GM21381 (cell line): ENCODE measurements around the gene SOX10.
"Not testable (repeated sequence)": the region's sequence is repeated elsewhere in the genome, so short reads cannot be mapped to it uniquely, and the experiment has no call there.

Experiments
- ATAC-seq: cut with Tn5 transposase; IDR thresholded peaks from one replicate; pipeline ENCODE4 v1.9.1; 2021; ENCODE audit warnings: mild to moderate bottlenecking, moderate library complexity; ENCODE audit not compliant: unreplicated experiment

The SOX10 gene

DNA sequence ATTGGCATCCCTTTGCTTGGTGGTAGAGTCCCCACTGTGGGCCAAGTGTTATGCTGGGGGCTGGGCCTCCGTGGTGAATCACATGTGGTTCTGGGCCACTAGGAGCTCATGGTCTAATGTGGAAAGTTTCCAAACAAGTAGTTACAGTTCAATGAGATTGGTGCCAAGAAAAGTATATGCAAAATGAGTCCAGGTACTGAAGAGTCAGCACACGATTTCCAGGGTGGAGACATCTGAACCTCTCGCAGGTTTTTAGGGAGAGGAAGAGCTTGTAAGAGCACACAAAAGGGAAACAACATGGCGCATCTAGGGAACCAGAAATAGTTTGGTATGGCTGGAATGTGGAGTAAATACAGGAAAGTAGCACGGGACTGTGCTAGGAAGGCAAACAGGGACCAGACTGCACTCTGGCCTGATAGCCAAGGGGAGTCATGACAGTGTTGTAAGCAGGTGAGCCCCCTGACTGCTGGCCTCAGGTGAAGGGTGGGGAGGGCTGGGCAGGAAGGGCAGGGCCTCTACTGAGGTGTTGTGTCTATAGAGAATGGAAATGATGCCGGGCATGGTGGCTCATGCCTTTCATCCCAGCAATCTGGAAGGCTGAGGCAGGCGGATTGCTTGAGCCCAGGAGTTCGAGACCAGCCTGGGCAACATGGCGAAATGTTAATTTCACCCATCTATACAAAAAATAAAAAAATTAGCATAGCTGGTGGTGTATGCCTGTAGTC is 18.3 kb downstream of the SOX10 start:
- no peak for ATAC-seq

DNA sequence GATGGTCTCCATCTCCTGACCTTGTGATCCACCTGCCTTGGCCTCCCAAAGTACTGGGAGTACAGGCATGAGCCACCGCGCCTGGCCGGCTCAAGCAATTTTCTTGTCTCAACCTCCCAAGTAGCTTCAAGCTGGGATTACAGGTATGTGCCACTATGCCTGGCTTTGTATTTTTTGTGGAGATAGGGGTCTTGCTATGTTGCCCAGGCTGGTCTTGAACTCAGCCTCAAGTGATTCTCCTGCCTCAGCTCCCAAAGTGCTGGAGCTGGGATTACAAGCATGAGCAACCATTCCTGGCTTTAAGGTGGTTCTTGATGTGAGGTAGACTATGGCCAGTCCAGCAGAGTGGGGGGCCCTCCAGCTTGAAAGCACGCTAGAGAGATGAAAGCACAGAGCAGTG is 23.3 kb downstream of the SOX10 start:
- ATAC-seq, result no peak

DNA sequence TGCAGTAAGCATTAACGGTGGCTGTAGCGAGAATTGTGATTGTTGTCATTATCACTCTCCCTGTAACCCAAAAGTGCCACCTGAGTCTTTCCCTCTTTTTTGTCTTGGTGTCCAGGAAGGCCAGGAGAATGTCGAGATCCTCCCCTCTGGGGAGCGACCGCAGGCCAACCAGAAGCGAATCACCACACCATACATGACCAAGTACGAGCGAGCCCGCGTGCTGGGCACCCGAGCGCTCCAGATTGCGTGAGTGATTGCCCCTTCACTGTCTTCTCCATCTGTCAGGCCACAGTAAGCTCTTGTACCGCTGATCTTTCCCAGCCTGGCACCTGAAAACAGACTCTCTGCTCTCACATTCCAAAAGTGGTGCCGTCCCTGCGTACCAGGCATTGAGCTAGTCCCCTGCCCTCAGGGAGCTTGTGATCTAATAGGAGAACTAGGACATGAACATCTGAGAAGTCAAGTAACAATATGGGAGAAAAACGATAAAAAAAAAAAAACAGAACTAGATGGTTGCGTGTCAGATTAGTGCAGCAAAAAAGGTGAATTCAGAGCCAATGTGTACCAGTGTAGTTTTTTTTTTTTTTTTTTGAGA is 25.0 kb downstream of the SOX10 start:
- ATAC-seq, result no peak

DNA sequence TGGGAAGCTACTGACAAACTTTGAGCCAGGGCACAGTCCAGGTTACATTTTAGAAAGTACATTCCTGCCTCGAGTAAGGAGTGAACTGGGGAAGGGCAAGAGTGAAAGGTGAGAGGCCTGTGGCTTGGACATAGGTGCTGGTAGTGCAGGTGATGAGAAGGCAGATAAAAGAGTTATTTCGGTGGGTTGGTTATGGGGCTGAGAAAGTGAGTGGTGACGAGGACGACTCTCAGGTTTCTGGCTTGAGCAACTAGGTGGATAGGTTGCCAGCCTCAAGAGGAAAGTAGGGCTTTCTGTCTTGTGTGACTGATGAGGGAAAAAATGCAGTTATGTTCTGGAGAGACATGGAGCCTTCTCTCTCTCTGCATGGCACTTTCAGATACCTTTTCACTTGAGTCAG is 27.1 kb downstream of the SOX10 start:
- ATAC-seq, result no peak

DNA sequence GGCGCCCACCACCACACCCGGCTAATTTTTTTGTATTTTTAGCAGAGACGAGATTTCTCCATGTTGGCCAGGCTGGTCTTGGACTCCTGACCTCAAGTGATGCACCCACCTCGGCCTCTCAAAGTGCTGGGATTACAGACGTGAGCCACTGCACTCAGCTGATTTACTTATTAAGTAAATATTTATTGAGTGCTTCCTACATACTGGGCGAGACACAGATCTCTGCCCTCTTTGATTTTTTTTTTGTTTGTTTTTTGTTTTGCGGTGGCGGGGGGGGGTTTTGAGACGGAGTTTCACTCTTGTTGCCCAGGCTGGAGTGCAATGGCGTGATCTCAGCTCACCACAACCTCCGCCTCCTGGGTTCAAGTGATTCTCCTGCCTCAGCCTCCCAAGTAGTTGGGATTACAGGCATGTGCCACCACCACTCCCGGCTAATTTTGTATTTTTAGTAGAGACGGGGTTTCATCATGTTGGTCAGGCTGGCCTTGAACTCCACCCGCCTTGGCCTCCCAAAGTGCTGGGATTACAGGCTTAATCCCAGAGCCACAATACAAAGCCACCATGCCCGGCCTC is 28.4 kb downstream of the SOX10 start:
- ATAC-seq, result not testable (repeated sequence)

DNA sequence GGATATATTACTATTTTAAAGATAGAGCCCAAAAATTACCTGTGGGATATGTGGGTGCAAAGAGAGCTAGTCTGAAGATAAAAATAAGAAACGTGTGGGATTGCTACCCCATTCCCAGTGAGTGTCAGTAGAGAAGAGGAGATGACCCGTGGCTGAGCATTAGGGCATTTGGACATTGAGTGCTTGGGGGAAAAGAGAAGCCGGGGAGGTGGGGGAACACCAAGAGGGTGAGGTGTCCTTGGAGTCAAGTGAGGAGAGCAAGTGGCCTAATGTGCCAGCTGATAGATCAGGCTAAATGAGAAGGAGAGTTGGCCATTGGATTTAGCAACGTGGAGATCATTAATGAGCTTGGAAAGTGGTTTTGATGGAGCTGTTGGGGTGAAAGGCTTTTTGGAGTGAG is 29.7 kb downstream of the SOX10 start:
- ATAC-seq, result no peak

DNA sequence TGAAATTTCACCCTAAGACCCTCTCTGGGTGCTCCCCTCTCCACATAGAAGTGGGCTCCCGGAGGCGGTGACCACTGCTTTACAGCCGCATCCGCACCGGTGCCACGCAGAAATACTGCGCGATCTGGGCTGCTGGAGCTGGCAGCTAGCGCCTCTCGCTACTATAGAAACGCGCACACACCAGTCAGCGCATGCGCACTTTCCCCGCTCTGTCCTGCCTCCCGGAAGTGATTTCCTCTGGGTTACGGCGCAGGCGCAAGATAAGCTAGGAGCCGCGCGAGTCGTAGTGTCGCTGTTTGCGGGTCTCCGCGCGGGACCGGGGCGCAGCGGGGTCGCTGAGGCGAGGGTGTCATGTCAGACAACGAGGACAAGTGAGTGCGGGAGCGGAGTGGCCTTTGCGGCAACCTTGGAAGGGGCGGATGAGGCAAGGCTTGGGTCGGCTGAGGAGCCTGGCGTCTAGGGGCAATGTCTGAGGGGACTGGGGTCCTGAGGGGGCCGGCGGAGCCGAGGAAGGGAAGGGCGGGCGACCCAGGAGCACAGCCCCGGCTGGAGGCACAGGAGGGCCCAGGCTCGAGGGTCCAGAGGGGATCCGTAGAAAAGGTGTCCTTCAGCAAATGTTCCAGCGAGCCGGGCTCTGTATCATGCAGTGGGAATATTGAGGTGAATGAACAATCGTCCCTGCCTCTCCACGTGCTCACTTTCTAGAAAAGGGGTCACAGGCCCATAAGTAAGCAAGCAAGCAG is 30.7 kb downstream of the SOX10 start, which contains the start of the genes C22orf23 and POLR2F:
Gene C22orf23, minus strand, starts transcription at position 165 of the 743 bp plus-strand sequence. CDS start 452 bp downstream, outside the sequence.
Gene POLR2F, plus strand, starts transcription at position 263 of the 743 bp plus-strand sequence. Its CDS starts 89 bp downstream, at position 352.
- ATAC-seq, result peak; percentile 83

DNA sequence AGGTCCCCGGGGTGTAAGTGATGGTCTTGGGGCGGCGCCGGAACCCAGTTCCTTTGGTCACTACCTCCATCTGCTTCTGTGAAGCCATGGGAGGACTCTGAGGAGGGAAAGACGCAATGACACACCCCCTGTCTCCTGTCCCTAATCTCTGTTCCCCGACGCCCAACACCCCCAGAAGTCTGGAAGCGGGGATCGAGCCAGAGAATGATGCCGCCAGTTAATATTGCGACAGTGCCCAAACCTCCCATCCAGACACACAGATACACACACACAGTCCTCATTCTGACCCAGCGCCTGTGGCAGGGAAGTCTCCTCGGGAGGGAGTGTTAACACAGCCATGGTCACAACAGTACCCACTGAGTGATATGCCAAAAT is 31.3 kb downstream of the SOX10 start:
- peak; percentile 9 for ATAC-seq

DNA sequence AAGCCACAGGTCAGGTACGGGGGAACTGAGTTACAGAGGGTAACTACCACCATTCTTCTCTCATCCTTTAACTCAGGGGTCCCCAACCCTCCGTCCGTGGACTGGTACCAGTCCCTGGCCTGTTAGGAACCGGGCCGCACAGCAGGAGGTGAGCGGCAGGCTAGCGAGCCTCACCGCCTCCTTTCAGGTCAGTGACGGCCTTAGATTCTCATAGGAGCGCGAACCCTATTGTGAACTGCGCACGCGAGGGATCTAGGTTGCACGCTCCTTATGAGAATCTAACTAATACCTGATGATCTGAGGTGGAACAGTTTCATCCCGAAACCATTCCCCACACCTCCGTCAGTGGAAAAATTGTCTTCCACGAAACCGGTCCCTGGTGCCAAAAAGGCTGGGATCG is 31.7 kb downstream of the SOX10 start:
- not testable (repeated sequence) for ATAC-seq

DNA sequence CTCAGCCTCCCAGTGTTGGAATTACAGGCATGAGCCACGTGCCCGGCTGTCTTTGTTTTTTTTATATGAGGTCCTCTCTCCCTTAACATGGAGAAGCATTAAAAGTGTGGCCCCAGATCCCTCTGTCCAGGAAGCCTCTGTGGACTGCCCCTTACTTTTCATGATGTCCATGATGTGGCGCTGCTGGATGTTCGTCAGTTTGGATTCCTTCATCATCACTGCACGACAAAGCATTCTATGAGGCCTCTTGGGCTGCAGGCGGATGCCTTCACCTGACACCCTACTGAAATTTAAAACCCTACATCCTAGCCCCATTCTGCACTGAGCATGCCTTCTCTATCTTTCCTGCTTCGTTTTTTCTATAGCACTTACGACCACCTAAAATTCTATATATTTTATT is 33.0 kb downstream of the SOX10 start:
- ATAC-seq, result no peak

DNA sequence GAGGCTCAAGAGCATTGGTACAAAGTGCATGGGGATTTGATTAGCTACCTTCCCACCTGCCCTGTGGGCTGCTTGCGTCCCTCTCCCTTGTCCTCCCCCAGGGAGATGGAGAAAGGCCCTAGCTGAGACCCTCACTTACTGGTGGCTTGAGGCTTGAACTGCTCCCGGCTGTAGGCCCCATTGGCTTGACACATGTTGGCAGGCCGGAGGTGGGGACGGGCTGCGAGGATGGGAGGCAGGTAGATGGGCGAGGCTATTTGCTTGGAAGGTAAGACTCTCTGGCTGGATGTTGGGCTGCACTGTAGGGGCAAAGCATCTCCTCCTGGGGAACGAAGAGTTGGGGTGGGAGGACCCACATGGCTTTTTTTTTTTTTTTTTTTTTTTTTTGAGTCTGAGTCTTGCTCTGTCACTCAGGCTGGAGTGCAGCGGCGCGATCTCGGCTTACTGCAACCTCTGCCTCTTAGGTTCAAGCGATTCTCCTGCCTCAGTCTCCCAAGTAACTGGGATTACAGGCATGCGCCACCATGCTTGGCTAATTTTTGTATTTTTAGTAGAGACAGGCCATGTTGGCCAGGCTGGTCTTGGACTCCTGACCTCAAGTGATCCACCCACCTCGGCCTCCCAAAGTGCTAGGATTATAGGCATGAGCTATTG is 37.1 kb downstream of the SOX10 start:
- ATAC-seq, result not testable (repeated sequence)

DNA sequence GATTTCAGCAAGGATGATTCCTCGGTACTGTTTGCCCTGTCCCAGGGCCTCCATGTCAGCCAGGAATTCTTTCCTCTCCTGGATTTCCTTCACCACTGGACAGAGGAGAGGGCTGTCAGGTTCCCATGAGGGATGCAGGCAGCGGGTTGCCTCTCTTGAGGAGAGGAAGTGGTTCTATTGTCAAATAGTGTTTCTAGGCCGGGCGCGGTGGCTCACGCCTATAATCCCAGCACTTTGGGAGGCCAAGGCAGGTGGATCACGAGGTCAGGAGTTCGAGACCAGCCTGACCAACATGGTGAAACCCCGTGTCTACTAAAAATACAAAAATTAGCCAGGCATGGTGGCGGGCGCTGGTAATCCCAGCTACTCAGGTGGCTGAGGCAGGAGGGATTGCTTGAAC is 39.9 kb downstream of the SOX10 start:
- ATAC-seq, result not testable (repeated sequence)

DNA sequence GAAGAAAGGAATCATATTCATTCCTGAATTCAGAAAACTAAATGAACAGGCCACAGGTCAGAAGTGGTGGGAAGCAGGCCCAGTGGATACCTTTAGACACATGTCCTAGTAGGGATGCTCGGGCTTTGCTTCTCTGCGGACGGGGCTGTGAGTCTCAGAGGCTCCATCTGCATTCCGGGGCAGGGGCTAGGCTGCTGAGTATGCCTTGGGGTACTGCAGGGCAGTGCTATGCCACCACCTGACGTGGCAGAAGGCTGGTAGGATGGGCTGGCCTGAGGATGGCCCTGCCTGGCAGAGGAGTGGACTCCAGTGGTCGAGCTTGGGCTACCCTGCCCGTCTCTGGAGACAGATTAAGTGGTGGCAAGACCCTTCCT is 40.5 kb downstream of the SOX10 start:
- no peak for ATAC-seq

DNA sequence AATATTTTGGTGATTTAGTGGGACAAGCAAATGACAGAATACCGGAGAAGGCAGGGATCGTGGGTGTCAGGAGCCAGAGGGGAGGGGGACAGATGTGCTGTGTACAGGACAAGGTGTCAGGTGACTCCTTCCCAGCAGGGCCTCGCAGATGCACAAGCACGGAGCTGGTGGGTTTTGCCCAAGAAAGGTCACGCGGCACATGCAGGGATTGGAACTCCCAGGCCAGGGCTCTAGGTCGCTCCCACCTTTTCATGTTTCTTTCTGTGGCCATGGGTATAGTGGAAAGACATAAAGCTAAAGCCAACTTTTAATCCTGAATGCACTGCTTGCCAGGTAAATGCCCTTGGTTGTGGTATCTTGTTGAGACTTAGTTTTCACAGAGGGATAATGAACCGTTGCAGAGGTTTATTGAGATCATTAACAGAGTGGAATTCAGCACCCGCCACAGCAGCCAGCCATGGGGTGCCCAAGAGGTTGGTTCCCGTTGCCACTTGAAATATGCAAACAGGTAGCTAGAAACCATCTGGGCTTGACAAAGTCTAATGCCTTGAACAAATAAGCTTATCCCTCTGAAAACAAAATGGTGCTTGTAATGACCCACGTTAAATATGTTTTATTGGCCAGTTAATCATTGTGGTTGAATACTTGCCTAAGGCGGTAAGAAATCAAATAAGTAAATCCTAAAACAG is 41.1 kb downstream of the SOX10 start:
- no peak for ATAC-seq

DNA sequence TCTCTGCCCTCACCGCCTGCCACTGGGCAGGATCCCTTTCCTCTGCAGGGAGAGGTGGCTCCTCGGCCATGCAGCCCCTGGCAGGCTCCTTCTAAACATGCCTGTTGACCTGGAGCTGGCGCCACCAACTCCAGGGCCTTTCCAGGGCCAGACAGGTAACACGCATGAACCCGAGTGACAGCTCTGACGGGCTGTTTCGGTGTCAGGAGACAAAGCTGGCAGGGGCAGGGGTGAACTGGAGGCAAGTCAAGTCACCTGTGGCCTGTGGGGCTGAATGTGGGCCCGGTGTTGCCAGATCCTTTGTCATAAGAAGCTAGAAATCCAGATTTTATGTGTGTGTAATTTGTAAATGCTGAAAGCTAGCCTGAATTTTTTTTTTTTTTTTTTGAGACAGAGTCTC is 42.2 kb downstream of the SOX10 start:
- ATAC-seq, result no peak

DNA sequence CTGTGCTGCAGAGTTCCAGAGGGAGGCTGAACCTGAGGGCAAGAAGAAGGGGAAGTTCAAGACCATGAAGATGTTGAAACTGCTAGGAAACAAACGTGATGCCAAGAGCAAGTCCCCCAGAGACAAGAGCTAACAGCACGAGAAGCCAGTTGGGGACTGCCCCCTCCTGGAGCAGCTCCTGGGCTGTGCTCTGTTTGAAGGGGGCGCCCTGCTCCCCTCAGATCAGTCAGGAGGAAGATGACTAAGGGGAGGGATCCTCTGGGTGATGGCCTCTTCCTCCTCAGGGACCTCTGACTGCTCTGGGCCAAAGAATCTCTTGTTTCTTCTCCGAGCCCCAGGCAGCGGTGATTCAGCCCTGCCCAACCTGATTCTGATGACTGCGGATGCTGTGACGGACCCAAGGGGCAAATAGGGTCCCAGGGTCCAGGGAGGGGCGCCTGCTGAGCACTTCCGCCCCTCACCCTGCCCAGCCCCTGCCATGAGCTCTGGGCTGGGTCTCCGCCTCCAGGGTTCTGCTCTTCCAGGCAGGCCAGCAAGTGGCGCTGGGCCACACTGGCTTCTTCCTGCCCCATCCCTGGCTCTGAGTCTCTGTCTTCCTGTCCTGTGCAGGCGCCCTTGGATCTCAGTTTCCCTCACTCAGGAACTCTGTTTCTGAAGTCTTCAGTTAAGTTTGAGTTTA is 43.5 kb downstream of the SOX10 start:
- ATAC-seq, result no peak

DNA sequence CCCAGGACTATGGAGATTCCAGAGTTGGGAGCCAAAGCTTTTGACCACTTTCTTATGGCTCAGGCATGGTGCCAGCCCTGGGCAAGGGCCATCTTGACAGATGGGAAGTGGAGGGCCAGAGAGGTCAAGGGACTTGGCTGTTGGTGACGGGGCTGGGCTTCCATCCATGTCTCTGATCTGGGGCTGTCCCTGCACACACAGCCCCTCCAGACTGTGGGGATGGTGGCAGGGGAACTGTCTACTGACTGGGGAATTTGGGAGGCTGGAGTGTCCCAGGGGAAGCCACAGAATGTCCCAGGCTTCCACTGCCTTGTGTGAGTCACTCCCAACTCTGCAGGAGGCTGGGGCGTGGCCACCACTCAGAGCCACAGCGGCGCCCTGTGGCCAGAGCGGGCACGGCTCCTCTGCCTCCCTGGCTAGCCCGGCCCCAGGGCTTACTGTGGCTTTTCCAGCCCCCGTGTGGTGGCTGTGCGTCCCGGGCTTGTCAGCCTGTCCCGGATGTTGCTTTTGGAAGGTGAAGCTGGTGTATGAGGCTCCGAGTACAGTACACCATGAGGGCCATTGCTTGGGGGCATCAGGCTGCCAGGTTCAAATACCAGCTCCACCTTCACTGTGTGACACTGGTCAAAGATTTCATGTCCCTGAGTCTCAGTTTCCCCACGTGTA is 50.5 kb downstream of the SOX10 start:
- peak; percentile 74 for ATAC-seq

DNA sequence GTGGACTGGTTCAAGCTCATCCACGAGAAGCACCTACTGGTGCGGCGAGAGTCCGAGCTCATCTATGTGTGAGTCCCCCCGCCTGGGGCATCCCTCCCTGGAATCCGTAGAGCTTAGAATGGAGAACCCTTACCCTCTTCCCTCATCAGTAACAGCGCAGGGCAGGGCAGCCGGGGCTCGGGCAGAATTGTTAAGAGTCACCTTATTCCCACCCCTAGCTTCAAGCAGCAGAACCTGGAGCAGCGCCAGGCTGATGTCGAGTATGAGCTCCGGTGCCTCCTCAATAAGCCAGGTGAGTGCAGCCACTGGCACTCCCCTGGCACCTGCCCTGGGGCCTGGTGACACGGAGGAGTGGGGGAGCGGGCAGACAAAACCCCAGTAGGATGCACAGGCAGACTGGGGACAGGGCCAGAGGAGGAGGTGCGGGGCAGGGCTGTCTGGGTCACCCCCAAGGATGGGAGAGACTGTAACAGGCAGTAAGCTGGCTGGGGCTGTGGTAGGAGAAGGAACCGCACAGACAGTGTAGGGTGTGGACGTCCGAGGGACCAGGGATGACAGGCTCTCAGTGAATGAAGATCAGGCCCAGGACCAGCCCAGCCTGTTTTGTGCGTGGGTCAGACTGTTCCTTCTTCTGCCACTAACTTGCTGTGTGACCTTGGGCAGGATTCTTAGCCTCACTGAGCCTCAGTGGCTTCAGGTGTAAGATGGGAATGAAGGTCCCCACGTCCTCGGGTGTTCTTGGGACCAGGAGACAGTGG is 51.4 kb downstream of the SOX10 start:
- no peak for ATAC-seq

DNA sequence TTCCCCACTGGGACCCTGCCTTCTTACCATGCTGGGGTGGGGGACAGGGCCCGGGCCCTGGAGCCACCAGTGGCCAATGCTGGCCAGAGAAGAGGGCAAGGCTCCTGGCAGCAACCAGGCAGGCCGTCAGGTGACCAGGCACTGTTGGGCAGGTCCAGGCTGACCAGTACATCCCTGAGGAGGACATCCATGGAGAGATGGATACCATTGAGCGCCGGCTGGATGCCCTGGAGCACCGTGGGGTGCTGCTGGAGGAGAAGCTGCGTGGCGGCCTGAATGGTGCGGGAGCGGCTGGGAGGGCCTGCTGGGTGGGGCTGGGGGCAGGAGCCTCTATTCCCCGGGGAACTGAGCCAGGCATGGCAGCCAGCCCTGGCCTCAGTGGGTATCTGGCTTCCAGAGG is 52.0 kb downstream of the SOX10 start:
- ATAC-seq, result no peak
